Measurements from ENCODE around the gene OTOP2. TPM values are rescaled to one million over a fixed set of nuclear protein-coding genes. Genes with fewer than 3 reads are reported as not detected.

OTOP2 gene
- total RNA-seq, 1 donor from 2014 or later: not detected

GRCh38 chr17:74938194-74938950 lies 14.3 kb downstream of the OTOP2 start:
- TF ChIP-seq CTCF (IDR thresholded peaks at IDR 0.05; ENCODE audit: insufficient read depth, low read depth, low read length) (no peak), EZH2 (IDR thresholded peaks at IDR 0.05; ENCODE audit: insufficient read depth, low read length) (no peak)
- peaks cover 75% of the 10 kb centered on the region for H3K27me3 Mint-ChIP-seq (ENCODE audit: low read depth, unreplicated experiment)
- H3K4me1 Mint-ChIP-seq (ENCODE audit: low read depth, unreplicated experiment): no peaks in the 10 kb centered on the region
- no peaks in the 10 kb centered on the region for H3K4me1 ChIP-seq (ENCODE audit: insufficient read depth, low read length)
- no peak overlapping the region for H3K27ac ChIP-seq (ENCODE audit: low read depth, low read length)
- no peaks in the 10 kb centered on the region for H3K36me3 Mint-ChIP-seq (ENCODE audit: low read depth, unreplicated experiment)
- no peaks in the 10 kb centered on the region for H3K79me2 ChIP-seq (ENCODE audit: insufficient read depth, low read length)
- H4K20me1 ChIP-seq (ENCODE audit: insufficient read depth, low read length): no peaks in the 10 kb centered on the region
- no peak for DNase-seq (ENCODE audit: low read depth)
- H3K9ac ChIP-seq (ENCODE audit: low read length): no peak overlapping the region
- no peak for FAIRE-seq
- H3K9me3 ChIP-seq (ENCODE audit: insufficient read depth, low read depth, low read length): no peaks in the 10 kb centered on the region
- no peak overlapping the region for H2AFZ ChIP-seq (ENCODE audit: low read depth, low read length)
- peaks cover 43% of the 10 kb centered on the region for H3K27me3 ChIP-seq (ENCODE audit: insufficient read depth, low read length)
- H3K36me3 ChIP-seq (ENCODE audit: insufficient read depth, low read length): no peaks in the 10 kb centered on the region
- peaks cover 3% of the 10 kb centered on the region for H3K9me3 Mint-ChIP-seq (ENCODE audit: unreplicated experiment)
- H3K4me3 ChIP-seq (ENCODE audit: insufficient read depth, low read depth, low read length): no peak overlapping the region
- no peak overlapping the region for H3K27ac Mint-ChIP-seq (ENCODE audit: unreplicated experiment)
- H3K4me2 ChIP-seq (ENCODE audit: low read length): no peak overlapping the region
- H3K4me3 Mint-ChIP-seq (ENCODE audit: unreplicated experiment): no peak overlapping the region

DNA sequence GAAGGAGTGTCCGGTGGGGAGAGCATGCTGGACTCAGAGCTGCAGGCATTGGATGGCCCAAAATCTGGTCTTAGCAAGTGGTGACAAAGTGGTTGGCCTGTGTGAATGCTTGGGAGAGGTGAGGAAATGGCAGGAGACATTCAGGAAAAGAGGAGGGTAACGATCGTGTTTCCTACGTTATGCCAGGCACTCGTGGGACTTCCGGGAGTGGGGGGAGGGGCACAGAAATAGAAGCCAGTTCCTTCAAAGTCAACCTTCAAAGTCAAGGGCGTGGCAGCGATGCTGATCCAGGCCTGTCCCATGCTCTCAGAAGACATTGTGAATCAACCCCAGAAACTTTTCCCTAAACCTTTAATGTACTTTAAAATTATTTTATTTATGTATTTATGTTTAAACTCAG lies 15.5 kb downstream of the OTOP2 start:
- Histone ChIP-seq H3K79me2 (ENCODE audit: insufficient read depth, low read length) (no peaks in the 10 kb centered on the region), H3K27me3 (ENCODE audit: insufficient read depth, low read length) (peaks cover 42% of the 10 kb centered on the region), H3K9me3 (ENCODE audit: insufficient read depth, low read depth, low read length) (no peaks in the 10 kb centered on the region), H3K4me2 (ENCODE audit: low read length) (no peak overlapping the region), H3K9ac (ENCODE audit: low read length) (no peak overlapping the region), H3K27ac (ENCODE audit: low read depth, low read length) (no peak overlapping the region), H3K36me3 (ENCODE audit: insufficient read depth, low read length) (no peaks in the 10 kb centered on the region), H4K20me1 (ENCODE audit: insufficient read depth, low read length) (no peaks in the 10 kb centered on the region), H3K4me3 (ENCODE audit: insufficient read depth, low read depth, low read length) (no peak overlapping the region), H3K4me1 (ENCODE audit: insufficient read depth, low read length) (no peaks in the 10 kb centered on the region), H2AFZ (ENCODE audit: low read depth, low read length) (no peak overlapping the region)
- FAIRE-seq: no peak
- Mint-ChIP-seq H3K36me3 (ENCODE audit: low read depth, unreplicated experiment) (no peaks in the 10 kb centered on the region), H3K4me3 (ENCODE audit: unreplicated experiment) (peak overlapping the region; percentile 10), H3K27me3 (ENCODE audit: low read depth, unreplicated experiment) (peaks cover 76% of the 10 kb centered on the region), H3K4me1 (ENCODE audit: low read depth, unreplicated experiment) (no peaks in the 10 kb centered on the region), H3K9me3 (ENCODE audit: unreplicated experiment) (peaks cover 3% of the 10 kb centered on the region), H3K27ac (ENCODE audit: unreplicated experiment) (no peak overlapping the region)
- TF ChIP-seq EZH2 (IDR thresholded peaks at IDR 0.05; ENCODE audit: insufficient read depth, low read length) (no peak), CTCF (IDR thresholded peaks at IDR 0.05; ENCODE audit: insufficient read depth, low read depth, low read length) (no peak)
- no peak for DNase-seq (ENCODE audit: low read depth)

- no peak overlapping the region for H3K9ac ChIP-seq (ENCODE audit: low read length)
- no peak overlapping the region for H3K4me3 Mint-ChIP-seq (ENCODE audit: unreplicated experiment)
- H3K4me3 ChIP-seq (ENCODE audit: insufficient read depth, low read depth, low read length): no peak overlapping the region
- H3K27me3 Mint-ChIP-seq (ENCODE audit: low read depth, unreplicated experiment): peaks cover 79% of the 10 kb centered on the region
- peaks cover 32% of the 10 kb centered on the region for H3K27me3 ChIP-seq (ENCODE audit: insufficient read depth, low read length)
- FAIRE-seq (no peak), DNase-seq (ENCODE audit: low read depth) (no peak)
- H3K4me1 ChIP-seq (ENCODE audit: insufficient read depth, low read length): no peaks in the 10 kb centered on the region
- no peaks in the 10 kb centered on the region for H3K79me2 ChIP-seq (ENCODE audit: insufficient read depth, low read length)
- no peaks in the 10 kb centered on the region for H3K4me1 Mint-ChIP-seq (ENCODE audit: low read depth, unreplicated experiment)
- H3K4me2 ChIP-seq (ENCODE audit: low read length): no peak overlapping the region
- H2AFZ ChIP-seq (ENCODE audit: low read depth, low read length): no peak overlapping the region
- no peaks in the 10 kb centered on the region for H3K36me3 Mint-ChIP-seq (ENCODE audit: low read depth, unreplicated experiment)
- H3K36me3 ChIP-seq (ENCODE audit: insufficient read depth, low read length): no peaks in the 10 kb centered on the region
- H3K27ac Mint-ChIP-seq (ENCODE audit: unreplicated experiment): no peak overlapping the region
- no peaks in the 10 kb centered on the region for H3K9me3 ChIP-seq (ENCODE audit: insufficient read depth, low read depth, low read length)
- H3K27ac ChIP-seq (ENCODE audit: low read depth, low read length): no peak overlapping the region
- no peak for TF ChIP-seq EZH2 (IDR thresholded peaks at IDR 0.05; ENCODE audit: insufficient read depth, low read length)
- no peak for TF ChIP-seq CTCF (IDR thresholded peaks at IDR 0.05; ENCODE audit: insufficient read depth, low read depth, low read length)
- peaks cover 3% of the 10 kb centered on the region for H3K9me3 Mint-ChIP-seq (ENCODE audit: unreplicated experiment)
- H4K20me1 ChIP-seq (ENCODE audit: insufficient read depth, low read length): no peaks in the 10 kb centered on the region
Observed at GRCh38 chr17:74941128-74941725, 17.2 kb downstream of the OTOP2 start.
